GM19043 (cell line): Measurements from ENCODE around the gene PRKAR1B.

Source experiments
- ATAC-seq: cut with Tn5 transposase; IDR thresholded peaks from one replicate; pipeline ENCODE4 v1.9.1; 2021; ENCODE audit warnings: low read depth; ENCODE audit not compliant: unreplicated experiment

Gene PRKAR1B

DNA sequence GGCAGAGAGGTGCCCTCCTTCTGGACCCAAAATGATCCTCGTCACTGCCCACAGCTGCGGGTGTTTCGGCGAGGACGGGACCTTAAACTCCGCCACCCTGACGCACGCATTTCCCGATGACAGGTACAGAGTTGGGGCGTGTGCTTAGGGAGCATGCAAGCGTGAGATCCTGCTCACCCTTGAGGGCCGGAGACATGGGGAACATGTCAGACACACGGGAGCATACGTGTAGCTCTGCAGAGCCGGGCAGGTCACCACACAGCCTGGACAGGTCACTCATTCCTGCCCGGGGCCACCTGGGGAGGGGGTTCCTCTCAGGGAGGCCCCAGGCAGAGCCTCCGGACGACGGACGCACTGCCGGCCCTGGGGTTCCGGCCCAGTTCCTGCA, 149.8 kb downstream of the PRKAR1B start:
- ATAC-seq: no peak

DNA sequence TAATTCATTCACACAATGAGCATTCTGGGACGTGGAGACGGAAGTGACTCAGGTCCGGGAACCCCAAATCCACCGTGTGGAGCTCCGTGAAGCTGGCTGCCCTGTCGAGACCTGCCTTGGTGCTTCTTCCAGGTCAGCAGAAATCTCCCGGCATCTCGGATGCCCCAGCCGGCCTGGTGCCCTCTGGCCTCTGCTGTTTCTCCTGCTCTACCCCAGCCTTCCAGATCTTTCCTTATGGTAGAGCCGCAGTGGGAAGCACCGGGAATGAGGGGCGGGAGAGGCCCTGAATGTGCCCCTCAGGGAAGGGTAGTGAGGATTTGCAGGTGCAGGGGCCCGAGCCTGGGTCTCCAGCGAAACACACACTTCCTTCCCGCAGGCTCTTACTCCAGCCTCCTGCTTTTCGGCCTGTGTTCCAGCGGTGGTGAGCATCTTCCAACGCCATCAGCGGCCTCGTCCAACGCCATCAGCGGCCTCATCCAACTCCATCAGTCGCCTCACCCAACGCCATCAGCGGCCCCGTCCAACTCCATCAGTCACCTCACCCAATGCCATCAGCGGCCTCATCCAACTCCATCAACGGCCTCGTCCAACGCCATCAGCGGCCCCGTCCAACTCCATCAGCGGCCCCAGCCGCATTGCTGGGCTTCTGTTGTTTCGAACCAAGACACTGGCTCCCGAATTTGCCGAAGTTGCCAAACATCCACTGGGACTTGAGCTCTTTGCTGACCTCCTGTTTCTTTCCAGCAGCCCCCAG, 150.4 kb downstream of the PRKAR1B start:
- ATAC-seq: no peak

GRCh38 chr7:575425-576366, 151.4 kb downstream of the PRKAR1B start:
- ATAC-seq: no peak

GRCh38 chr7:574661-575395, 152.3 kb downstream of the PRKAR1B start:
- no peak for ATAC-seq

DNA sequence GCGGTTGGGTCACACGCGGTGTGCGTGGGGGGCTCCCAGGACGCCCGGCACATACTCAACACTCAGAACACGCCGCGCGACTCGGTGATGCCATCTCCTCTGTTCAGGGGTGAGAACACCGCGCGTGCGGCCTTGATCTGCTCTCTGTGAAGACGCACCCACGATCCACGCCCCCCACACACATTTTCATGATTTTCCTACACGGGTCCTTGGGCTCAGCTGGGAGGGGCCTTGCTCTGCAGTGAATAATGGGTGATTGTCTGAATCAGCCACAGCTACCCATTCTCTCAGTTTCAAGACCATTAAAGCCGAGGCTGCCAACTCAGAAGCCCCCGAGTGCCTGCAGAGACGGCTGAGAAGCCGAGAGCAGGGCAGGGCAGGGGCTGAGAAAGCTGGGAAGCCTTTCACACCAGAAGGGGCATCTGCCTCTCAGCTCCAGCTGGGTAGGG, 153.1 kb downstream of the PRKAR1B start:
- no peak for ATAC-seq

- ATAC-seq: no peak
Observed at GRCh38 chr7:573269-573932, 153.7 kb downstream of the PRKAR1B start.

GRCh38 chr7:572416-573268, 154.4 kb downstream of the PRKAR1B start:
- no peak for ATAC-seq

DNA sequence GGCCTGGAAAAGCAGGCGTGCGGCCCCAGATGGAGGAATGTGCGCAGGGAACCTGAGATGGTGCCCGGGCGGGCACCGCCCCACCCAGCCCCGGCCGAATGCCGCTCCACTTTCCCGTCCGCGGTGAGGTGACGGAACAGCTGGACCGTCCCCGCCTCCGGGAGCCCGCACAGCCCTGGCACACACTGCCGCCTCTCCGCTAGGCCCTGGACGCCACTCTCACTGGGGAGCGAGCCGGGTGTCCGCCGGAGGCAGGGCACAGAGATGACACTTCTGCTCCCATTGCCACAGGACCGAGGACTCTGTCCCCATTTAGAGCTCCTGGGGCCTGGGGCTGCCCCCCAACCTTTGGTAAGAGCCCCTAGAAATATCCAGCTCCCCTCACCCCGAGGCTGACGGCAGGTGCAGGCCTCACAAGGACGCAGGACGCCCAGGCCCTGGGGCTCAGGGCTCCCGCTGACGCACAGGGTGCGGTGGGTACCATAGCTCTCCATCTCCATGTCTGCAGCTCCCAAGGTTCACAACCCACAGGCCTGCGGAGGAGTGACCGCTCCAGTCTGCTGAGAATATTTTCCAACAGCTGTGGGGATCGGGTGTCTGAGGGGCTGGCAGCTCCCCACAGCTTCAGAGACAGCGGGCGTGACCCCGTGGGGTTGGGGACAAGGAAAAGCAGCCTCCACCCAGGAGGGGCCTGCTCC, 155.2 kb downstream of the PRKAR1B start:
- ATAC-seq: no peak

DNA sequence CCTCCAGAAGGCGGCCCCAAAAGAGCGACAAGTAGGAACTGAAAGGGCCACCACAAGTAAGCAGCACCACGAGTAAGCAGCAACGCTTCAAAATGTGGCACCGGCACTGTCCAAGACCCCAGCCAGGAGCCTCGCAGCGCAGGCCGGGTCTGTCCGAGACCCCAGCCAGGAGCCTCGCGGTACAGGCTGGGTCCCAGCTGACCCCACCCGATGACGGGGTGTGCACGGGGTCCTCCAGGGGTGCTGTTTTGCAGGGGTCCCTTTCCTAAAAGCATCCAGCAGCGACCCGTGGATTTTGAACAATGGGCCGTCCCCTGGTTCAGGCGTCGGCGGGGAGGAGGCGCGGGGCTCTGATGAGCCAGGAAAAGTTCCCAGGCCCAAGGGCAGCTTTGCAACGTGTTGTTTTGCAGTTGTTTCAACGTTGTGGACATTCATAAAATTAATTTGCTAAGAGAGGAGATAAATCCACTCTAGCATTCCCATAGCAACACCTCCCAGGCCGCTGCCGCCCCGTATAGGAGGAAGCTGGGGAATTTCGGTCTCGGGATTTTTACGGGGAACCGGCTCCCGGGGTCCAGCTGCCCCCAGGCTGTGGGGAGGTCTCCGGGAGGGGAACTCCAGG, 155.9 kb downstream of the PRKAR1B start:
- ATAC-seq: no peak

GRCh38 chr7:570801-571070, 156.3 kb downstream of the PRKAR1B start:
- ATAC-seq: no peak

DNA sequence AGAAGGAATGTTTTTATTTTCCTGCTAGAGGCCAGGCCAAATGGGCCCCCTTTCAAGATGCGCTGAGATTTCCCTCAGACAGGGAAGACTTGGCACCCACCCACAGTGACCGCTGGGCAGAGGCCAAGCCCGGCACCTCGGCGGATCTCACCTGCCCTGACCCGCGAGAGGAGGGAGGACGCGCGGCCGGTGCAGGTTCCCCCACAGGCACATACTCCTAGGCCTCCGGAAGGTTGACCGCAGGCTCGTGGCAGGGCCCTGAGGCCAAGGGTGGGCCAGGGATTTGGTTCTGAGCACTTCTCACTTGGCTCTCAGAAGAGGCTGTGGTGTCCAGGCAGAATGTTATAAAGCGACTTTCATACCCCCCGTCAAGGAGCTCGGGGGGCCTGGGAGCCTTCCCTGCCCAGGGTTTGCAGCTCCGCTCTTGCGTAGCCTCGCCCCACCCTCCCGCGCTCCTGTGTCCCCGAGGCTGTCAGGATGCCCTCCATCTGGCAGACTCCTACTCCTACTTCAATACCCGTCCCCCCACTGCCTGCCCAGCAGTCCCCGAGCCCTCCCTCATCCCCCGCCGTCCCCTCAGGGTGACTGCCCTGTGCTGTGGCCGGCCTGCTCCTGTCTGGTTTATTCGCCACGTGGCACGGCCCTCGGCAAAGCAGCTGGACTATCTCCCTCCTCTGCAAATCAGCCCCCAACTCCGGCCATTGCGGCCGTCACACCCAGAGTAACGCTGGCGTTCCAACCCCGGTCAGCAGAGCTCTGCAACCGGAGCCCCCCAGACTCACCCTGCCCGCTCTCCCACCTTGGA, 156.9 kb downstream of the PRKAR1B start:
- ATAC-seq: no peak

GRCh38 chr7:569071-569855, 157.8 kb downstream of the PRKAR1B start:
- no peak for ATAC-seq

DNA sequence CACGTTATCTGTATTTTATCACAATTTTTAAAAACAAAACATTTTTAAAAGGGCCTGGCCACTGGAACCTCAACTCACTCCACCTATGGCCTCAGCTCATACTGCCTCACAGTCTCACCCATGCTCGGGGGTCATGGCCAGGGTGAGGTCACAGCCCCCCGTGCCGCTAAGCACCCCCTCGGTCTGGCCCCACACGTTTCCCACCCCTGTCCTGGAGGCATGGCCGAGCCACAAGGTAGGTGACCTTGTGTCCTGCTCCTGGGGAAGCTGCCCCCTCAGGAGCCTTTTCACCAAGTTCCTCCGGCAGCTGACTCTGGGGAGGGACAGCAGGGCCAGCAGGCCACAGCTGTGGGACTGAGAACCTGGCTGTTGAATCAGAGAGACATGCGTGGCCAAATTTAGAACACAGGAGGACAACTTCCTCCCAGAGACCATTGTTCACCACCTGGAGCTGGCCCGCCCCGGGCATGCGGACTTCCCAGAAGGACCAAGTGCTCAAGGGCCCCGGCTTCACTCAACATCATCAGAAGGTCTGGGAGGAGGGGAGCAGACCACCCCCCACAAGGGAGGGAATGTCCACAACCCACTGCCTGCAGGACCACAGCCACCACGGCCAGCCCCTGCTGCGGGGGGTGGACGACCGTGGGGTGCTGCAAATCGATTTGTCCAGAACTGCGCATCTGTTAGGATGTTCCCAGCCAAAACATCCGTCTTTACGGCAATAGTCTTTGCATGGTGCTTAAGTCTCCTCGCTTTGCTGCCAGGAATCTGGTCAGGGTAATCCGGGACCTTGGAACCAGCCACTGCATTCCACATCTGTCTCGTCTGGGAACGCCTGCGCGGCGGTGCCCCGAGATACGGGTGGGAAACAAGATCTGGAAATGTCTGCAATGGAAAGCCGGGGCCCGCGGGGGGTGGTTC, 158.8 kb downstream of the PRKAR1B start:
- ATAC-seq: no peak

DNA sequence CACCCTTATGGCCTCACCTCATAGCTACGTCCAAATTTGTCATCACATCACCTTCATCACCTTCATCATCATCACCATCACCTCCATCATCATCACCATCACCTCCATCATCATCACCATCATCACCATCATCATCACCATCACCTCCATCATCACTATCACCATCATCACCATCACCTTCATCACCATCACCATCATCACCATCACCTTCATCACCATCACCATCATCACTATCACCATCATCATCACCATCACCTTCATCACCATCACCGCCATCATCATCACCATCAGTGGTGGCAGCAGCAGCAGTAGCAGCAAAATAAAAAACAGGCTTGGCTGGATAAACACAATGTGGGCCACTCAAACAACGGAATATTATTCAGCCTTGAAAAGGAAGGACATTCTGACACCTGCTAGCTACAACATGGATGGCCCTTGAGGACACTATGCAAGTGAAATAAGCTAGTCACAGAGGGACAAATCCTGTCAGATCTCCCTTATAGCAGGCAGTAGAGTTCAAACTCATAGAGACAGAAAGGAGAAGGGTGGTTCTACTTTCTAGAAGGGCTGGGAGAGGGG, 159.7 kb downstream of the PRKAR1B start:
- ATAC-seq: no peak

- ATAC-seq: no peak
Observed at GRCh38 chr7:566100-566499, 161.0 kb downstream of the PRKAR1B start.
